SK-N-SH (cell line): ENCODE results near the gene TNFRSF11A. TPM values are rescaled to one million over a fixed set of nuclear protein-coding genes. Genes with fewer than 3 reads are reported as not detected.
A peak's percentile ranks its signal among the peaks of the same experiment; 100 is the strongest.

ENCODE experiments used
- CTCF ChIA-PET: fragments of 300-600, 350-600 bp; formaldehyde crosslinking; extraction: SDS; loops from one replicate; lab custom pipeline; 2021; lab: Yijun Ruan, JAX
- POLR2A ChIA-PET: fragments of 350-600 bp; sonication (Branson Sonifier 250); formaldehyde crosslinking; extraction: SDS; loops from one replicate; lab custom pipeline; 2020; ENCODE audit warnings: antibody characterized with exemption, inconsistent platforms; lab: Yijun Ruan, JAX
- DNase-seq: peaks from one replicate; pipeline ENCODE4 v3.0.0; 2012
- H2AFZ ChIP-seq: fragments of 200-600 bp; sonication (generic); 2 replicates; pipeline ENCODE4 v1.8.1; 2016; ENCODE audit warnings: antibody characterized with exemption, mild to moderate bottlenecking, low read depth
- H3F3A ChIP-seq: fragments of 200-600 bp; sonication (generic); replicated peaks from 2 replicates; pipeline ENCODE3; 2016; ENCODE audit warnings: antibody characterized with exemption, mild to moderate bottlenecking; ENCODE audit not compliant: insufficient read depth
- H3K27ac ChIP-seq, 2 experiments: fragments of 200-500 bp in 1 of 2; fragments of 200-600 bp in 1 of 2; sonication (Bioruptor generic) in 1 of 2; sonication (generic), shearing (Covaris generic) in 1 of 2; 2 replicates each; pipeline versions ENCODE4 v1.5.1 to v1.6.1; 2014 to 2016; ENCODE audit warnings: low read depth in 2 of 2, inconsistent platforms in 1 of 2, low read length in 1 of 2, mild to moderate bottlenecking in 1 of 2, mixed read lengths in 1 of 2
- H3K27me3 ChIP-seq: fragments of 200-600 bp; sonication (generic), shearing (Covaris generic); 2 replicates; pipeline ENCODE4 v1.6.1; 2016; ENCODE audit warnings: mixed run types; ENCODE audit not compliant: insufficient read depth
- H3K36me3 ChIP-seq, 2 experiments: fragments of 200-500 bp in 1 of 2; fragments of 200-600 bp in 1 of 2; sonication (Bioruptor generic) in 1 of 2; sonication (generic) in 1 of 2; replicated peaks in 1 of 2; 2 replicates each; pipeline versions ENCODE3 to v1.5.1; 2014 to 2016; ENCODE audit warnings: low read length in 1 of 2, mild to moderate bottlenecking in 1 of 2; ENCODE audit not compliant: insufficient read depth in 2 of 2, control insufficient read depth in 1 of 2
- H3K4me1 ChIP-seq, 2 experiments: fragments of 200-500 bp in 1 of 2; fragments of 200-600 bp in 1 of 2; sonication (Bioruptor generic) in 1 of 2; sonication (generic), shearing (Covaris generic) in 1 of 2; 2 replicates each; pipeline versions ENCODE4 v1.5.1 to v1.6.1; 2014 to 2016; ENCODE audit warnings: low read depth in 1 of 2, low read length in 1 of 2, mixed run types in 1 of 2; ENCODE audit not compliant: insufficient read depth in 2 of 2, control insufficient read depth in 1 of 2
- H3K4me2 ChIP-seq: fragments of 200-600 bp; sonication (generic), shearing (Covaris generic); 2 replicates; pipeline ENCODE4 v1.6.1; 2017; ENCODE audit warnings: mixed run types
- H3K4me3 ChIP-seq, 2 experiments: fragments of 200-500 bp in 1 of 2; fragments of 200-600 bp in 1 of 2; sonication (Bioruptor generic) in 1 of 2; sonication (generic), shearing (Covaris generic) in 1 of 2; 2 replicates each; pipeline versions ENCODE4 v1.5.1 to v1.8.1; 2014 to 2016; ENCODE audit warnings: low read depth in 2 of 2, inconsistent platforms in 1 of 2, low read length in 1 of 2, mild to moderate bottlenecking in 1 of 2, mixed read lengths in 1 of 2, moderate library complexity in 1 of 2
- H3K79me2 ChIP-seq: fragments of 200-600 bp; sonication (generic); 2 replicates; pipeline ENCODE4 v1.8.1; 2017; ENCODE audit warnings: mild to moderate bottlenecking; ENCODE audit not compliant: insufficient read depth
- H3K9ac ChIP-seq: fragments of 200-600 bp; sonication (generic); 2 replicates; pipeline ENCODE4 v1.6.1; 2017; ENCODE audit warnings: mixed run types
- H3K9me2 ChIP-seq: fragments of 200-600 bp; sonication (generic); 2 replicates; pipeline ENCODE4 v1.6.1; 2017; ENCODE audit warnings: mixed run types
- H3K9me3 ChIP-seq: fragments of 200-600 bp; sonication (generic); 2 replicates; pipeline ENCODE4 v1.6.1; 2017; ENCODE audit warnings: mixed run types, mild to moderate bottlenecking, moderate library complexity
- H4K20me1 ChIP-seq: fragments of 200-600 bp; sonication (generic); 2 replicates; pipeline ENCODE4 v1.6.1; 2017; ENCODE audit warnings: mild to moderate bottlenecking, mixed run types; ENCODE audit not compliant: insufficient read depth
- EZH2phosphoT487 ChIP-seq: fragments of 200-600 bp; sonication (generic); IDR thresholded peaks from 2 replicates; pipeline ENCODE4 v1.6.1; 2017; ENCODE audit warnings: low read depth, mixed run types, mild to moderate bottlenecking, antibody characterized with exemption, moderate library complexity, borderline replicate concordance
- FOSL2 ChIP-seq: IDR thresholded peaks from 2 replicates; pipeline ENCODE4 v1.4.0; 2012; ENCODE audit warnings: low read depth, mild to moderate bottlenecking, moderate library complexity, borderline replicate concordance
- FOXJ3 ChIP-seq: sonication (generic); formaldehyde crosslinking; IDR thresholded peaks from 2 replicates; pipeline ENCODE4 v1.5.1; 2020; ENCODE audit warnings: mild to moderate bottlenecking, missing genetic modification reagents
- GATA2 ChIP-seq: sonication (generic); formaldehyde crosslinking; IDR thresholded peaks from 2 replicates; pipeline ENCODE4 v1.5.0; 2020; ENCODE audit warnings: mild to moderate bottlenecking, missing genetic modification reagents
- JUND ChIP-seq: IDR thresholded peaks from 2 replicates; pipeline ENCODE4 v1.4.0; 2012
- MXI1 ChIP-seq: IDR thresholded peaks from 2 replicates; pipeline ENCODE4 v1.6.1; 2012; ENCODE audit warnings: mild to moderate bottlenecking, low read depth, low read length, improper control_type of control experiment
- POLR2AphosphoS5 ChIP-seq: IDR thresholded peaks from 2 replicates; pipeline ENCODE4 v1.6.1; 2012; ENCODE audit warnings: low read depth, low read length
- RAD21 ChIP-seq: IDR thresholded peaks from 2 replicates; pipeline ENCODE4 v1.6.1; 2012; ENCODE audit warnings: mild to moderate bottlenecking, low read length
- RCOR1 ChIP-seq: fragments of 150-350 bp; IDR thresholded peaks from 2 replicates; pipeline ENCODE4 v1.6.1; 2017; ENCODE audit warnings: antibody characterized with exemption, low read length
- RXRA ChIP-seq: IDR thresholded peaks from 2 replicates; pipeline ENCODE4 v1.4.0; 2012; ENCODE audit warnings: low read depth, mild to moderate bottlenecking, borderline replicate concordance
- YY1 ChIP-seq: IDR thresholded peaks from 2 replicates; pipeline ENCODE4 v1.4.0; 2012; ENCODE audit warnings: low read depth, mild to moderate bottlenecking
- WGBS: methylation state at CpG from one replicate; pipeline ENCODE4 v1.1.6; 2017; ENCODE audit warnings: low lambda C conversion rate; 5-methylcytosine and 5-hydroxymethylcytosine counted together
- polyA plus RNA-seq, 3 experiments: library from polyadenylated mRNA; depleted of rRNA; stranded (reverse); fragments of >200 nt; gene quantifications; 2 replicates each; pipeline ENCODE4 v1.2.3, GENCODE V29; 2012
- TF ChIP-seq, protein P1 (sequence below): fragments of 200-600 bp; sonication (generic); IDR thresholded peaks from 2 replicates; pipeline ENCODE4 v1.6.1; 2017; ENCODE audit warnings: antibody characterized with exemption, mild to moderate bottlenecking, moderate library complexity
- TF ChIP-seq, protein P2 (sequence below): fragments of 150-350 bp; IDR thresholded peaks from 2 replicates; pipeline ENCODE4 v1.6.1; 2017; ENCODE audit warnings: antibody characterized with exemption, low read length, low read depth, borderline replicate concordance
- TF ChIP-seq, protein P3 (sequence below): IDR thresholded peaks from 2 replicates; pipeline ENCODE4; 2012
- TF ChIP-seq, protein P4 (sequence below): IDR thresholded peaks from 2 replicates; pipeline ENCODE4 v1.4.0; 2012; ENCODE audit warnings: low read depth, borderline replicate concordance
- TF ChIP-seq, protein P5 (sequence below): fragments of 150-350 bp; IDR thresholded peaks from 2 replicates; pipeline ENCODE4 v1.6.1; 2016; ENCODE audit warnings: mild to moderate bottlenecking, low read depth, low read length

TNFRSF11A gene
- polyA plus RNA-seq (2012; rRNA removed) = 2.5 and 5.1 TPM in 2 replicates
- 1.7 and 2.8 TPM in 2 replicates for polyA plus RNA-seq (2012; cell fraction: cytosol; rRNA removed)
- 2.4 and 4.0 TPM in 2 replicates for polyA plus RNA-seq (2012; cell fraction: nucleus; rRNA removed)

DNA sequence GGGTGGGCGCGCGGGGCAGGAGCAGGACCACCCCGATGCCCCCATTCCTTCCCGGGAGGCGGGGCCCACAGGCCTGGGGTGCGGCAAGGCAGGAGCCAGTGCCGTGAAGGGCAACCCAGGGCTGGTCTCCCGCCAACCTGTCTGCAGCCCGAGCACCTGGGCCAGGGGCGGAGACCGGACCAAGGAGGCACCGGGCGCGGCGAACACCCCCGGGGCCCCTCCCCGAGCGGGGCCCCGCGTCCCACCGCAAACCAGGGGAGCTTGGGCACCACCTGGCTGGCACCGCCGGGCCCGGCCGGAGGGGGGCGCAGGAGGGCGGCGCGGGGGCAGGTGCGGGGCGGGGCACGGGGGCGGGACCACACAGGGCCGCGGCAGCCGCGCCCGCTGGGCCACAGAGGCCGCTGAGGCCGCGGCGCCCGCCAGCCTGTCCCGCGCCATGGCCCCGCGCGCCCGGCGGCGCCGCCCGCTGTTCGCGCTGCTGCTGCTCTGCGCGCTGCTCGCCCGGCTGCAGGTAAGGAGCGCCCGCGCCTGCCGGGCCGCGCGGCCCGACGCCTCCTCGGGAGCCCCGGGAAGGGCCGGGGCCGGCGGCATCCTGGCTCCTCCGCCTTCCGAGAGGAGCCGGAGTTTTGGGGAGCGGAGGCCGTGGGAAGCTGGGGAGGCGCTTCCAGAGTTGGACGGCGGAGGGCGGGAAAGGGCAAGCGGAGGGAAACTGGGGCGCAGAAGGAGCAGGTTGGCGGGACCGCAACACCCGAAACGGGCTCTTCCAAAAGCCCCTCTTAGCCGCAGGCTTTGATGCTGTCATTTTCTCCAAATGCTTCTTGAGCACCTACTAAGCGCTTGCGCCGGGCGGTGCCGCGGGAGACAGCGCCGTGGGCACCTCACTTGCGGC is at the start of gene TNFRSF11A:
TNFRSF11A (plus strand) TSS at position 394 of the 889 bp plus-strand sequence; CDS start at position 437, 43 bp downstream.
- ChIA-PET CTCF (interaction anchor here (0.6 to 2.0 kb wide), 9 partner anchors 9 to 260 kb away, joined by 3 to 9 read pairs (median 4); no protein-coding TSS in a partner anchor), POLR2A (no interaction called here)
- Histone ChIP-seq H3K36me3 (no peaks in the 10 kb centered on the region), H3K79me2 (no peaks in the 10 kb centered on the region), H3K4me1 (peaks cover 8 to 10% of the 10 kb centered on the region in 2 experiments; a peak in 2 of 4 replicates), H3F3A (no peaks in the 10 kb centered on the region), H3K4me2 (peak within 1 kb of the TSS; percentile 89), H3K9ac (peak within 1 kb of the TSS; percentile 64), H3K9me3 (no peaks in the 10 kb centered on the region), H3K4me3 (peak within 1 kb of the TSS; percentile 66 to 86), H3K9me2 (no peaks in the 10 kb centered on the region), H4K20me1 (no peaks in the 10 kb centered on the region), H3K27ac (no peak within 1 kb of the TSS), H3K27me3 (no peaks in the 10 kb centered on the region), H2AFZ (peak within 1 kb of the TSS; percentile 95)
- WGBS = 17% methylated on average over 38 of the region's 99 CpGs
- DNase-seq = peak; percentile 88
- TF ChIP-seq, protein P1, sequence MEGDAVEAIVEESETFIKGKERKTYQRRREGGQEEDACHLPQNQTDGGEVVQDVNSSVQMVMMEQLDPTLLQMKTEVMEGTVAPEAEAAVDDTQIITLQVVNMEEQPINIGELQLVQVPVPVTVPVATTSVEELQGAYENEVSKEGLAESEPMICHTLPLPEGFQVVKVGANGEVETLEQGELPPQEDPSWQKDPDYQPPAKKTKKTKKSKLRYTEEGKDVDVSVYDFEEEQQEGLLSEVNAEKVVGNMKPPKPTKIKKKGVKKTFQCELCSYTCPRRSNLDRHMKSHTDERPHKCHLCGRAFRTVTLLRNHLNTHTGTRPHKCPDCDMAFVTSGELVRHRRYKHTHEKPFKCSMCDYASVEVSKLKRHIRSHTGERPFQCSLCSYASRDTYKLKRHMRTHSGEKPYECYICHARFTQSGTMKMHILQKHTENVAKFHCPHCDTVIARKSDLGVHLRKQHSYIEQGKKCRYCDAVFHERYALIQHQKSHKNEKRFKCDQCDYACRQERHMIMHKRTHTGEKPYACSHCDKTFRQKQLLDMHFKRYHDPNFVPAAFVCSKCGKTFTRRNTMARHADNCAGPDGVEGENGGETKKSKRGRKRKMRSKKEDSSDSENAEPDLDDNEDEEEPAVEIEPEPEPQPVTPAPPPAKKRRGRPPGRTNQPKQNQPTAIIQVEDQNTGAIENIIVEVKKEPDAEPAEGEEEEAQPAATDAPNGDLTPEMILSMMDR = peak; percentile 37
- no peak for TF ChIP-seq MXI1
- TF ChIP-seq RAD21 = 0 out of 2 replicates have a peak, but pooled peaks have one; percentile 13

DNA sequence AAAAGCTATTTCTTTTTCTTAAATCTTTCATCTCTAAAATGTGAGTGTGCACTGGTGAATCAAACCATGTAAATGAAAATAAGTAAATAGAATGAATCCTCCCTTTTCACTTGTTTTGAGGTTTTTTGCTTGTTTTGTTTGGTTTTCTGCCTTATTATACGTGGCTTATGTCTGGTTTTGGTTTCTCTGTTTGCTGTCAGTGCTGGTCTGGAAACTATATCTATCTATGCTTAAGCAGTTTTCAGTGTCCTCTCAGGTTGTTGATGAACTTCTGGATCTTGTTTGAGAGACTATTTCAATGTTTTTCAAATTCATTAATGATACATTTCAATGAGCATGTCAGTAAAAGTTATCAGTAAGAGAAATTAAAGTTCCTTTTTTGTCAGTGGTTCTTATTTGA is 48.1 kb upstream of the TNFRSF11A start:
- Histone ChIP-seq H2AFZ (no peak overlapping the region), H3K4me1 (peaks cover 0 to 15% of the 10 kb centered on the region in 2 experiments; a peak in 2 of 4 replicates), H3K9me3 (no peaks in the 10 kb centered on the region), H3K4me3 (no peak overlapping the region), H3K27ac (no peak overlapping the region), H3K9me2 (no peaks in the 10 kb centered on the region), H3F3A (peaks cover 22% of the 10 kb centered on the region), H3K36me3 (peaks cover 22 to 35% of the 10 kb centered on the region in 2 experiments), H3K27me3 (no peaks in the 10 kb centered on the region), H3K4me2 (no peak overlapping the region), H3K9ac (no peak overlapping the region), H3K79me2 (no peaks in the 10 kb centered on the region), H4K20me1 (no peaks in the 10 kb centered on the region)
- 90% methylated on average over 1 of the region's 1 CpG for WGBS
- no peak for DNase-seq
- ChIA-PET CTCF (interaction anchor here (0.8 kb wide), 1 partner anchor 27 kb away, joined by 3 read pairs; no protein-coding TSS in a partner anchor), POLR2A (no interaction called here)
- no peak for TF ChIP-seq FOSL2
- no peak for TF ChIP-seq FOXJ3 (CRISPR knock-in tag)
- no peak for TF ChIP-seq EZH2phosphoT487
- no peak for TF ChIP-seq RAD21
- TF ChIP-seq, protein P2, sequence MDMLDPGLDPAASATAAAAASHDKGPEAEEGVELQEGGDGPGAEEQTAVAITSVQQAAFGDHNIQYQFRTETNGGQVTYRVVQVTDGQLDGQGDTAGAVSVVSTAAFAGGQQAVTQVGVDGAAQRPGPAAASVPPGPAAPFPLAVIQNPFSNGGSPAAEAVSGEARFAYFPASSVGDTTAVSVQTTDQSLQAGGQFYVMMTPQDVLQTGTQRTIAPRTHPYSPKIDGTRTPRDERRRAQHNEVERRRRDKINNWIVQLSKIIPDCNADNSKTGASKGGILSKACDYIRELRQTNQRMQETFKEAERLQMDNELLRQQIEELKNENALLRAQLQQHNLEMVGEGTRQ = no peak
- TF ChIP-seq, protein P3, sequence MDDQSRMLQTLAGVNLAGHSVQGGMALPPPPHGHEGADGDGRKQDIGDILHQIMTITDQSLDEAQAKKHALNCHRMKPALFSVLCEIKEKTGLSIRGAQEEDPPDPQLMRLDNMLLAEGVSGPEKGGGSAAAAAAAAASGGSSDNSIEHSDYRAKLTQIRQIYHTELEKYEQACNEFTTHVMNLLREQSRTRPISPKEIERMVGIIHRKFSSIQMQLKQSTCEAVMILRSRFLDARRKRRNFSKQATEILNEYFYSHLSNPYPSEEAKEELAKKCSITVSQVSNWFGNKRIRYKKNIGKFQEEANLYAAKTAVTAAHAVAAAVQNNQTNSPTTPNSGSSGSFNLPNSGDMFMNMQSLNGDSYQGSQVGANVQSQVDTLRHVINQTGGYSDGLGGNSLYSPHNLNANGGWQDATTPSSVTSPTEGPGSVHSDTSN = no peak
- TF ChIP-seq POLR2AphosphoS5 = no peak
- TF ChIP-seq, protein P4, sequence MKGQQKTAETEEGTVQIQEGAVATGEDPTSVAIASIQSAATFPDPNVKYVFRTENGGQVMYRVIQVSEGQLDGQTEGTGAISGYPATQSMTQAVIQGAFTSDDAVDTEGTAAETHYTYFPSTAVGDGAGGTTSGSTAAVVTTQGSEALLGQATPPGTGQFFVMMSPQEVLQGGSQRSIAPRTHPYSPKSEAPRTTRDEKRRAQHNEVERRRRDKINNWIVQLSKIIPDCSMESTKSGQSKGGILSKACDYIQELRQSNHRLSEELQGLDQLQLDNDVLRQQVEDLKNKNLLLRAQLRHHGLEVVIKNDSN = no peak
- TF ChIP-seq, protein P5, sequence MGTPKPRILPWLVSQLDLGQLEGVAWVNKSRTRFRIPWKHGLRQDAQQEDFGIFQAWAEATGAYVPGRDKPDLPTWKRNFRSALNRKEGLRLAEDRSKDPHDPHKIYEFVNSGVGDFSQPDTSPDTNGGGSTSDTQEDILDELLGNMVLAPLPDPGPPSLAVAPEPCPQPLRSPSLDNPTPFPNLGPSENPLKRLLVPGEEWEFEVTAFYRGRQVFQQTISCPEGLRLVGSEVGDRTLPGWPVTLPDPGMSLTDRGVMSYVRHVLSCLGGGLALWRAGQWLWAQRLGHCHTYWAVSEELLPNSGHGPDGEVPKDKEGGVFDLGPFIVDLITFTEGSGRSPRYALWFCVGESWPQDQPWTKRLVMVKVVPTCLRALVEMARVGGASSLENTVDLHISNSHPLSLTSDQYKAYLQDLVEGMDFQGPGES = no peak
- TF ChIP-seq GATA2 (CRISPR knock-in tag) = no peak
- TF ChIP-seq JUND = no peak
- TF ChIP-seq, protein P1 = no peak
- TF ChIP-seq YY1 = no peak
- no peak for TF ChIP-seq RXRA
- TF ChIP-seq RCOR1 = no peak
